Measurements from ENCODE around the gene LEFTY1. TPM values are rescaled to one million over a fixed set of nuclear protein-coding genes. Genes with fewer than 3 reads are reported as not detected.

The LEFTY1 gene
- total RNA-seq, 2 donors from 2014 or later: 1.7 to 2.0 TPM

DNA sequence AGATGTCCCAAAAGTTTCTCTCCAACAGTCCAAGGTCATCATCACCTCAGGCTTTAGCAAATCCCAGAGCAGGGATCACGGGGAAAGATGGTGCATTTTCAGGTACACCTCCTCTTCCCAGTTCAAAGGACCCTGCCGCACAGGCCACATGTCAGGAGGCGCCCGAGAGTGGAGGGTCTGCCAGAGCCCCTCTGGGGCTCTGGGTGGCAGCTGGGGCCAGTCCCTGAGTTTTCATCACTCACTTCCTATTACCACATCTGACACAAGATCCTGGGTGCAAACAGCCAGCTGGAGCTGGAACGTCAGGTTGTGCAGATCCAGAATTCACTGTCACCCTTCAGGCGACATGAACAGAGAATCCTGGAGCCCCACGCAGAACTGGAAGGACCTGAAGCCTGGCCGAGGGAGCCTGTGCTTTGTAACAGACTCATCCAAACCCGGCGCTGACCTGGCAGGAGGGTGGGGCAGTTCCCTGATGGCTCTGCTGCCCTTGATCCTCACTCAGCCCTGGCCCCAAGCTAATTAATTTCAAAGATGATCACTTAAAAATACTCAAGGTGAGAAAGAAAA, 15.6 kb downstream of the LEFTY1 start:
- peaks cover 8% of the 10 kb centered on the region for H3K4me1 ChIP-seq (replicated peaks)
- no peaks in the 10 kb centered on the region for H3K27me3 ChIP-seq (replicated peaks; ENCODE audit: insufficient read depth)
- TF ChIP-seq, protein P1, sequence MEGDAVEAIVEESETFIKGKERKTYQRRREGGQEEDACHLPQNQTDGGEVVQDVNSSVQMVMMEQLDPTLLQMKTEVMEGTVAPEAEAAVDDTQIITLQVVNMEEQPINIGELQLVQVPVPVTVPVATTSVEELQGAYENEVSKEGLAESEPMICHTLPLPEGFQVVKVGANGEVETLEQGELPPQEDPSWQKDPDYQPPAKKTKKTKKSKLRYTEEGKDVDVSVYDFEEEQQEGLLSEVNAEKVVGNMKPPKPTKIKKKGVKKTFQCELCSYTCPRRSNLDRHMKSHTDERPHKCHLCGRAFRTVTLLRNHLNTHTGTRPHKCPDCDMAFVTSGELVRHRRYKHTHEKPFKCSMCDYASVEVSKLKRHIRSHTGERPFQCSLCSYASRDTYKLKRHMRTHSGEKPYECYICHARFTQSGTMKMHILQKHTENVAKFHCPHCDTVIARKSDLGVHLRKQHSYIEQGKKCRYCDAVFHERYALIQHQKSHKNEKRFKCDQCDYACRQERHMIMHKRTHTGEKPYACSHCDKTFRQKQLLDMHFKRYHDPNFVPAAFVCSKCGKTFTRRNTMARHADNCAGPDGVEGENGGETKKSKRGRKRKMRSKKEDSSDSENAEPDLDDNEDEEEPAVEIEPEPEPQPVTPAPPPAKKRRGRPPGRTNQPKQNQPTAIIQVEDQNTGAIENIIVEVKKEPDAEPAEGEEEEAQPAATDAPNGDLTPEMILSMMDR (IDR thresholded peaks at IDR 0.05): no peak
- TF ChIP-seq POLR2A (IDR thresholded peaks at IDR 0.05) (no peak), POLR2AphosphoS5 (IDR thresholded peaks at IDR 0.05) (no peak)
- H3K27ac ChIP-seq: no peak overlapping the region
- intact Hi-C loops (cut with DNase I): no loop called here
- DNase-seq (ENCODE audit: low spot score): no peak
- peaks cover 0 to 17% of the 10 kb centered on the region in 2 donors for H3K36me3 ChIP-seq
- H3K4me3 ChIP-seq: no peak overlapping the region
- 90% methylated on average over 10 of the region's 10 CpGs for WGBS
- H3K9me3 ChIP-seq: no peaks in the 10 kb centered on the region

DNA sequence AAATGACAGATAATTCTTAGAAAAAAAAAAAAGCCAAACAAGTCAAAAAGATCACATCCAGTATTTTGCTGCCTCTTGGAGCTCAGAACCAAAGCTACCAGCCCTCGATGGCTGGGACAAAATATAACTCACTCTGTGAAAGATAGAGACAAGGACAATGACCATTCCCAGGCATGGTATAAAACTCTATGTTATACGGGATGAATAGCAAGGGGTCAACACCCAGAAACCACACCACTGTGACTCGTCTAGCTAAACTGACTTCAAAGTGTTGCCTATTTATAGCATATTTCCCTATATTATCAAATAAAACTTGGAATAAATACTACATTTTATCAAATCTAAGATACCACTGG, 16.9 kb downstream of the LEFTY1 start:
- Histone ChIP-seq H3K27ac (no peak overlapping the region), H3K36me3 (peaks cover 0 to 17% of the 10 kb centered on the region in 2 donors), H3K4me3 (no peak overlapping the region), H3K4me1 (replicated peaks) (no peaks in the 10 kb centered on the region), H3K27me3 (replicated peaks; ENCODE audit: insufficient read depth) (no peaks in the 10 kb centered on the region), H3K9me3 (no peaks in the 10 kb centered on the region)
- 63% methylated on average over 3 of the region's 3 CpGs for WGBS
- no peak for DNase-seq (ENCODE audit: low spot score)
- no peak for TF ChIP-seq POLR2A (IDR thresholded peaks at IDR 0.05)
- no peak for TF ChIP-seq POLR2AphosphoS5 (IDR thresholded peaks at IDR 0.05)
- intact Hi-C loops (cut with DNase I): no loop called here

DNA sequence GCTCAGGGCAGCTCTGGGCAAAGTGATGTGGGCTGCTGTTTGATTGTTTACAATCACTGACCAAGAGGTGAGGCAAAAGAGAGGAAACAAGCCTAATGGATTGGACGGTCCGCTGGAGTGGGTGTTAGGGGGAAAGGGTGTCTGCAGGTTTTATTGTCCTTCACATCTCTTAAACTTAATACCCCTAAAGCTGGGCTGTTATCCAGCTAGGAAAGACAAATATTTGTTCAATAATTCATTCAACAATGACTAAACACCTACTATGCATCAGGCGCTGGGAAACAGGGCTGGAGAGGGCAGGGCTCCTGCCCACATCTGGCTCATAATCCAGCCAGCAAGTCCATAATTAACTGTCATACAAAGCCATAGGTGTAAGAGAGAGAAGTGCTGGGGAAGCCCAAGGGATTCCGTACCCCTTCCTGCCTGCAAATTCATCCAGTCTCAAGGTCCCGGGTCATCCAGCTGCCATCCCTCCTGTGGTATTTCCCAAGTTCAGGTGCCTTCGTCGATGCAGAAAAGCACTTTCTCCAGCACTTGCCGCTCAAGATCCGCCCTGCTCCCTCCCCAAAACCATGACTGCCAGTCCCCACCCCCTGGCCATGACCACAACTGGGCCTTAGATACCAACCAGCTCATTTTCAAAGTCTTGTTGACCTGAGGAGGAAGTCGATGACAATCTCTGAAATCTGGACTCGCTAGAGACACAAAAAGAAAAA, 17.4 kb downstream of the LEFTY1 start:
- intact Hi-C loops (cut with DNase I): no loop called here
- no peaks in the 10 kb centered on the region for H3K9me3 ChIP-seq
- TF ChIP-seq, protein P1 (IDR thresholded peaks at IDR 0.05): no peak
- TF ChIP-seq POLR2AphosphoS5 (IDR thresholded peaks at IDR 0.05): peak; percentile 34
- TF ChIP-seq POLR2A (IDR thresholded peaks at IDR 0.05): no peak
- no peak overlapping the region for H3K4me3 ChIP-seq
- no peak for DNase-seq (ENCODE audit: low spot score)
- peaks cover 0 to 17% of the 10 kb centered on the region in 2 donors for H3K36me3 ChIP-seq
- no peaks in the 10 kb centered on the region for H3K27me3 ChIP-seq (replicated peaks; ENCODE audit: insufficient read depth)
- H3K4me1 ChIP-seq (replicated peaks): no peaks in the 10 kb centered on the region
- no peak overlapping the region for H3K27ac ChIP-seq
- 52% methylated on average over 11 of the region's 11 CpGs for WGBS

DNA sequence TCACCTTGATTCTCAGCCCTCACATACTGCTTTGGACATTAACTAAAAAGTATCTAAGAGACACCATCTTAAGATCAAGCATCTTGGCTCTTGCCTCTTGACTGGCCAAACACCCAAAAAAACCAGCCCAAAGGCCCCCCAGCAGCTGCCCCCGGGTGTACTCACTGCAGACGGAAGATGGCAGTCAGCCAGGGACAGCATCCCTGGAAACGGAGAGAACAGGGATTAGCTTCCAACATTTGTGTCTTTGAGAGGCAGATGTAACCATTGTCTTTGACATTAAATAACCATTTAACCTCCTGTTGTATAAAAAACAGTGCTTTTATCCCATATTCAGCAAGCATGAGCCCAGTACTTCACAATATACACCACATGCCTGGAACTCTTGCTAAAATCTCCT, 18.0 kb downstream of the LEFTY1 start:
- Histone ChIP-seq H3K9me3 (no peaks in the 10 kb centered on the region), H3K27me3 (replicated peaks; ENCODE audit: insufficient read depth) (no peaks in the 10 kb centered on the region), H3K4me1 (replicated peaks) (no peaks in the 10 kb centered on the region), H3K27ac (no peak overlapping the region), H3K4me3 (no peak overlapping the region), H3K36me3 (peaks cover 1 to 17% of the 10 kb centered on the region in 2 donors)
- intact Hi-C loops (cut with DNase I): no loop called here
- DNase-seq (ENCODE audit: low spot score): no peak
- TF ChIP-seq POLR2A (IDR thresholded peaks at IDR 0.05) (no peak), POLR2AphosphoS5 (IDR thresholded peaks at IDR 0.05) (no peak)
- TF ChIP-seq, protein P1 (IDR thresholded peaks at IDR 0.05): no peak
- 19% methylated on average over 3 of the region's 3 CpGs for WGBS

DNA sequence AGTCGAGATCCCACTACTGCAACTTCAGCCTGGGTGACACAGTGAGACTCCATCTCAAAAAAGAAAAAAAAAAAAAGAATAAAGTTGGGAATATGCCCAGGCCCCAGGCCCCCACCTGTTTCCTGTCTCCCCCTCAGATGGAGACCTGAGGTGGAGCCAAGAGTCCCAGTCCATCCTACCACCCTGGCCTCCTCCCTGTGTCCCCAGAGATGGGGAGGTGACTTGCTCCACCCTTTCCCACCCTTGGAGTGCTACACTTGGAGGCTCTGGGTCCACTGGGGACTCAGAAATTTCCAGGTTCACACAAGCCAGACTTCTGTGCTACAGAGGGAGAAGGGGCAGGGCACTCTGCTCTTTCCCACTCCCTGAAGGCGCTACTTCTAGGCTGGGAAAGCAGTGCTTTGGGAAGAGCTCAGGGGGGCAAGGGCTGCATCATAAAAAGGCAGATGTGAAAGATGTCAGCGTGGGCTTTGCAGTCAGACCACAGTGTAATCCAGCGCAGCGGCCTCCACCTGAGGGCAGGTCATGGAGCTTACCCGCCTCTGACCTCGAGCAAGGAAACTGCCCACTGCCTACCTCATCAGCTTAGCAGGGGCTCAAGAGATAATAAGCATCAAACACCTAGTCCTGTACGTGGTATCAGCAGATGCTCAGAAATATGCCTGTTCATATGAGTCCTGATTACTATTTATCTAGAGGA, 20.2 kb downstream of the LEFTY1 start:
- no peaks in the 10 kb centered on the region for H3K4me1 ChIP-seq (replicated peaks)
- TF ChIP-seq POLR2AphosphoS5 (IDR thresholded peaks at IDR 0.05): no peak
- TF ChIP-seq, protein P1 (IDR thresholded peaks at IDR 0.05): no peak
- TF ChIP-seq POLR2A (IDR thresholded peaks at IDR 0.05): no peak
- intact Hi-C loops (cut with DNase I): no loop called here
- WGBS: 82% methylated on average over 8 of the region's 8 CpGs
- H3K4me3 ChIP-seq: no peak overlapping the region
- H3K36me3 ChIP-seq: peaks cover 7 to 9% of the 10 kb centered on the region in 2 donors
- no peak for DNase-seq (ENCODE audit: low spot score)
- H3K27me3 ChIP-seq (replicated peaks; ENCODE audit: insufficient read depth): no peaks in the 10 kb centered on the region
- no peaks in the 10 kb centered on the region for H3K9me3 ChIP-seq
- H3K27ac ChIP-seq: no peak overlapping the region

All from prostate gland (tissue), 2 donors.